ENCODE measurements around the gene DDR2.

DNA sequence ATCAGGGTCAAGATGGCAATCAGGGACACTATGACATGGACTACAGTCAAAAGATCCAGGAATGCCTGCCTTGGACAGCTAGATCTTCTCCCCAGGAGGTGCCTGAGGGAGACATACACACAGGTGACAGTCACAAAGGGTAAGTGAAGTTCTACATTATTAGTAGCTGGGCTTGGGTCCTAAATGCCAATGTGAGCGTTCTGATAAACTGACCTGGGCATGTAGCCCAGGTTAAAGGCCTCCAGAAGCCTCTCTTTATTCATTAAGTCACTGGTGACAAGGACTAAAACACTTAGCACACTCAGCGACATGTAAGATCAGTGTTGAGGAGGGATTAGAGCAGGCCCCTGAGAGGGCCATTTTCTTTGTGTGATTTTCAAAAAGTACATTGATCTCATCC is 109.3 kb downstream of the DDR2 start:
- TF ChIP-seq, protein P1, sequence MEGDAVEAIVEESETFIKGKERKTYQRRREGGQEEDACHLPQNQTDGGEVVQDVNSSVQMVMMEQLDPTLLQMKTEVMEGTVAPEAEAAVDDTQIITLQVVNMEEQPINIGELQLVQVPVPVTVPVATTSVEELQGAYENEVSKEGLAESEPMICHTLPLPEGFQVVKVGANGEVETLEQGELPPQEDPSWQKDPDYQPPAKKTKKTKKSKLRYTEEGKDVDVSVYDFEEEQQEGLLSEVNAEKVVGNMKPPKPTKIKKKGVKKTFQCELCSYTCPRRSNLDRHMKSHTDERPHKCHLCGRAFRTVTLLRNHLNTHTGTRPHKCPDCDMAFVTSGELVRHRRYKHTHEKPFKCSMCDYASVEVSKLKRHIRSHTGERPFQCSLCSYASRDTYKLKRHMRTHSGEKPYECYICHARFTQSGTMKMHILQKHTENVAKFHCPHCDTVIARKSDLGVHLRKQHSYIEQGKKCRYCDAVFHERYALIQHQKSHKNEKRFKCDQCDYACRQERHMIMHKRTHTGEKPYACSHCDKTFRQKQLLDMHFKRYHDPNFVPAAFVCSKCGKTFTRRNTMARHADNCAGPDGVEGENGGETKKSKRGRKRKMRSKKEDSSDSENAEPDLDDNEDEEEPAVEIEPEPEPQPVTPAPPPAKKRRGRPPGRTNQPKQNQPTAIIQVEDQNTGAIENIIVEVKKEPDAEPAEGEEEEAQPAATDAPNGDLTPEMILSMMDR (IDR thresholded peaks at IDR 0.05) = no peak
- TF ChIP-seq POLR2A (IDR thresholded peaks at IDR 0.05) = no peak
- TF ChIP-seq POLR2AphosphoS5 (IDR thresholded peaks at IDR 0.05) = no peak
- TF ChIP-seq EP300 (IDR thresholded peaks at IDR 0.05) = no peak
